H9 (cell line): ENCODE results near the gene CCL16. TPM values are rescaled to one million over a fixed set of nuclear protein-coding genes. Genes with fewer than 3 reads are reported as not detected.

Experiments
- DNase-seq: peaks from one replicate; pipeline ENCODE4 v3.0.0-alpha.2; 2017
- H2AFZ ChIP-seq: one replicate; pipeline ENCODE4 v1.6.1; 2013; ENCODE audit warnings: mild to moderate bottlenecking, low read length, control low read depth, moderate library complexity
- H2AK5ac ChIP-seq: 2 replicates; pipeline ENCODE4 v1.6.1; 2013; ENCODE audit warnings: low read length, control low read depth, mixed read lengths; ENCODE audit not compliant: insufficient read length
- H2BK120ac ChIP-seq: one replicate; pipeline ENCODE4 v1.6.1; 2013; ENCODE audit warnings: low read depth, mild to moderate bottlenecking, low read length, control low read depth, inconsistent platforms; ENCODE audit not compliant: poor library complexity, severe bottlenecking
- H2BK12ac ChIP-seq: 2 replicates; pipeline ENCODE4 v1.6.1; 2013; ENCODE audit warnings: low read length, control low read depth, mixed read lengths, low read depth; ENCODE audit not compliant: insufficient read length
- H2BK15ac ChIP-seq: 2 replicates; pipeline ENCODE4 v1.6.1; 2013; ENCODE audit warnings: low read depth, low read length, control low read depth
- H2BK20ac ChIP-seq: one replicate; pipeline ENCODE4 v1.6.1; 2013; ENCODE audit warnings: low read depth, mild to moderate bottlenecking, low read length, control low read depth, inconsistent platforms; ENCODE audit not compliant: poor library complexity, severe bottlenecking
- H2BK5ac ChIP-seq: 2 replicates; pipeline ENCODE4 v1.6.1; 2013; ENCODE audit warnings: low read length, control low read depth, mixed read lengths; ENCODE audit not compliant: insufficient read length
- H3K14ac ChIP-seq: 2 replicates; pipeline ENCODE4 v1.6.1; 2013; ENCODE audit warnings: low read length, control low read depth; ENCODE audit not compliant: insufficient read depth
- H3K18ac ChIP-seq: 2 replicates; pipeline ENCODE4 v1.6.1; 2013; ENCODE audit warnings: low read depth, mild to moderate bottlenecking, mixed read lengths, low read length, control low read depth; ENCODE audit not compliant: insufficient read length
- H3K23ac ChIP-seq: 2 replicates; pipeline ENCODE4 v1.6.1; 2013; ENCODE audit warnings: low read length, control low read depth, mixed read lengths, low read depth; ENCODE audit not compliant: insufficient read length
- H3K23me2 ChIP-seq: 2 replicates; pipeline ENCODE4 v1.6.1; 2013; ENCODE audit warnings: low read depth, mild to moderate bottlenecking, mixed read lengths, low read length, control low read depth; ENCODE audit not compliant: insufficient read length, poor library complexity, severe bottlenecking
- H3K27ac ChIP-seq: 2 replicates; pipeline ENCODE4 v1.5.1; 2013; ENCODE audit warnings: low read length, control low read depth, mixed read lengths, low read depth; ENCODE audit not compliant: insufficient read length
- H3K27me3 ChIP-seq: 2 replicates; pipeline ENCODE4 v1.6.1; 2013; ENCODE audit warnings: low read length, control low read depth, inconsistent platforms; ENCODE audit not compliant: insufficient read depth
- H3K4ac ChIP-seq: 2 replicates; pipeline ENCODE4 v1.6.1; 2013; ENCODE audit warnings: low read depth, mild to moderate bottlenecking, control low read depth, inconsistent platforms, low read length, moderate library complexity
- H3K4me1 ChIP-seq: 2 replicates; pipeline ENCODE4 v1.6.1; 2013; ENCODE audit warnings: low read length, control low read depth, inconsistent platforms; ENCODE audit not compliant: insufficient read depth
- H3K4me2 ChIP-seq: 2 replicates; pipeline ENCODE4 v1.6.1; 2013; ENCODE audit warnings: low read length, control low read depth, mixed read lengths; ENCODE audit not compliant: insufficient read length, insufficient read depth
- H3K56ac ChIP-seq: 2 replicates; pipeline ENCODE4 v1.6.1; 2013; ENCODE audit warnings: low read depth, mild to moderate bottlenecking, mixed read lengths, low read length, control low read depth; ENCODE audit not compliant: insufficient read length
- H3K79me1 ChIP-seq: 2 replicates; pipeline ENCODE4 v1.6.1; 2013; ENCODE audit warnings: low read depth, mild to moderate bottlenecking, moderate library complexity, low read length, control low read depth, inconsistent platforms; ENCODE audit not compliant: insufficient read depth, poor library complexity, severe bottlenecking
- H3K79me2 ChIP-seq: 2 replicates; pipeline ENCODE4 v1.6.1; 2013; ENCODE audit warnings: low read length, control low read depth, inconsistent platforms; ENCODE audit not compliant: insufficient read depth
- H3K9ac ChIP-seq: 2 replicates; pipeline ENCODE4 v1.6.1; 2013; ENCODE audit warnings: low read length, control low read depth, mixed read lengths; ENCODE audit not compliant: insufficient read length; ENCODE audit errors: extremely low read depth
- H3K9me3 ChIP-seq: one replicate; pipeline ENCODE4 v1.6.1; 2013; ENCODE audit warnings: low read depth, low read length, inconsistent platforms; ENCODE audit not compliant: control insufficient read depth
- H3T11ph ChIP-seq: one replicate; pipeline ENCODE4 v1.6.1; 2013; ENCODE audit warnings: mild to moderate bottlenecking, low read length, control low read depth, inconsistent platforms
- H4K20me1 ChIP-seq: one replicate; pipeline ENCODE4 v1.6.1; 2013; ENCODE audit not compliant: control insufficient read depth, insufficient read length, insufficient read depth
- H4K5ac ChIP-seq: 2 replicates; pipeline ENCODE4 v1.6.1; 2013; ENCODE audit warnings: low read depth, mild to moderate bottlenecking, mixed read lengths, low read length, control low read depth; ENCODE audit not compliant: insufficient read length
- H4K8ac ChIP-seq: replicated peaks from 2 replicates; pipeline ENCODE4 v1.6.1; 2013; ENCODE audit warnings: low read length, control low read depth, mixed read lengths, low read depth; ENCODE audit not compliant: insufficient read length
- H4K91ac ChIP-seq: 2 replicates; pipeline ENCODE4 v1.6.1; 2013; ENCODE audit warnings: low read depth, mild to moderate bottlenecking, moderate library complexity, mixed read lengths, low read length, control low read depth; ENCODE audit not compliant: insufficient read length
- H3K27ac Mint-ChIP-seq, 3 experiments: 2 replicates in 2 of 3; 3 replicates in 1 of 3; pipeline ENCODE4 v1.8.0; 2020 to 2021; ENCODE audit warnings: mixed read lengths in 3 of 3, mild to moderate bottlenecking in 1 of 3, moderate library complexity in 1 of 3
- H3K27me3 Mint-ChIP-seq: 2 replicates; pipeline ENCODE4 v1.8.0; 2021; ENCODE audit warnings: low read depth, mild to moderate bottlenecking, moderate library complexity, mixed read lengths
- H3K36me3 Mint-ChIP-seq, 3 experiments: 2 replicates in 2 of 3; 3 replicates in 1 of 3; pipeline ENCODE4 v1.8.0; 2020 to 2021; ENCODE audit warnings: low read depth in 3 of 3, mixed read lengths in 3 of 3; ENCODE audit not compliant: insufficient read depth in 1 of 3
- H3K4me1 Mint-ChIP-seq, 2 experiments: 2 replicates each; pipeline ENCODE4 v1.8.0; 2020; ENCODE audit warnings: mixed read lengths in 2 of 2
- H3K4me3 Mint-ChIP-seq, 2 experiments: 2 replicates in 1 of 2; 3 replicates in 1 of 2; pipeline ENCODE4 v1.8.0; 2020 to 2021; ENCODE audit warnings: mild to moderate bottlenecking in 2 of 2, mixed read lengths in 2 of 2, moderate library complexity in 1 of 2
- H3K9me3 Mint-ChIP-seq, 2 experiments: 2 replicates in 1 of 2; 3 replicates in 1 of 2; pipeline ENCODE4 v1.8.0; 2020; ENCODE audit warnings: mild to moderate bottlenecking in 2 of 2, mixed read lengths in 2 of 2, moderate library complexity in 1 of 2
- total RNA-seq: library from RNA; stranded (reverse); gene quantifications from 2 replicates; pipeline ENCODE4 v1.2.1, GENCODE V29; 2021
- TF ChIP-seq, protein P1 (sequence below): fragments of 200-600 bp; sonication (generic); conservative IDR thresholded peaks from 3 replicates; pipeline ENCODE4 v1.8.0; 2021; ENCODE audit warnings: antibody characterized with exemption, mild to moderate bottlenecking

The CCL16 gene
- total RNA-seq, 1 experiment from 2014 or later: not detected

DNA sequence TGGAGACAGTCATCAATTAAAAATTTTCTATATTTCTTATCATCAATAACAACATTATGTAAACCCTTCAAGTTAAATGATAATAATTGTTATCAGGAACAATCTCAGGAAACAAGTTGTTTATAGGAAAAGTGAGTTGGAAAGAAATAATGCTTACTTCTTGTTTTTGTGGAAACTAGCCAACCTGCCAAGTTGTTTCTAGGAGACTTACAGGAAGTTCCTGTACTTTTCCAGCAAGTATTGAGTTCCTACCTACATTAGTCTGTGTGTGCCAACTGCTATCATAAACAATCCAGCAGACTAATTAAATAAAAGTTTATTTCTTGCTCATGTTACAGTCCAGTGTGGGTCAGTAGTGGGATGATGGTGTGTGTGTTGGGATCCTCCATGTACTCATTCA lies 6.9 kb upstream of the CCL16 start:
- Histone ChIP-seq H2BK12ac (no peak overlapping the region), H3K79me2 (no peaks in the 10 kb centered on the region), H2AFZ (no peak overlapping the region), H4K5ac (no peak overlapping the region), H3K4ac (no peak overlapping the region), H2BK15ac (no peak overlapping the region), H3K14ac (no peak overlapping the region), H2BK5ac (no peak overlapping the region), H3K4me1 (no peaks in the 10 kb centered on the region), H3K23ac (no peak overlapping the region), H4K20me1 (no peaks in the 10 kb centered on the region), H3K79me1 (no peaks in the 10 kb centered on the region), H2BK20ac (no peak overlapping the region), H3K4me2 (no peak overlapping the region), H3K9ac (no peak overlapping the region), H2BK120ac (no peak overlapping the region), H3K9me3 (no peaks in the 10 kb centered on the region), H2AK5ac (no peak overlapping the region), H3T11ph (no peak overlapping the region), H3K27ac (no peak overlapping the region), H3K23me2 (no peaks in the 10 kb centered on the region), H4K8ac (no peak overlapping the region), H4K91ac (no peak overlapping the region), H3K18ac (no peak overlapping the region), H3K27me3 (no peaks in the 10 kb centered on the region), H3K56ac (no peak overlapping the region)
- H3K4me1 Mint-ChIP-seq: no peaks in the 10 kb centered on the region
- DNase-seq: no peak
- TF ChIP-seq, protein P1, sequence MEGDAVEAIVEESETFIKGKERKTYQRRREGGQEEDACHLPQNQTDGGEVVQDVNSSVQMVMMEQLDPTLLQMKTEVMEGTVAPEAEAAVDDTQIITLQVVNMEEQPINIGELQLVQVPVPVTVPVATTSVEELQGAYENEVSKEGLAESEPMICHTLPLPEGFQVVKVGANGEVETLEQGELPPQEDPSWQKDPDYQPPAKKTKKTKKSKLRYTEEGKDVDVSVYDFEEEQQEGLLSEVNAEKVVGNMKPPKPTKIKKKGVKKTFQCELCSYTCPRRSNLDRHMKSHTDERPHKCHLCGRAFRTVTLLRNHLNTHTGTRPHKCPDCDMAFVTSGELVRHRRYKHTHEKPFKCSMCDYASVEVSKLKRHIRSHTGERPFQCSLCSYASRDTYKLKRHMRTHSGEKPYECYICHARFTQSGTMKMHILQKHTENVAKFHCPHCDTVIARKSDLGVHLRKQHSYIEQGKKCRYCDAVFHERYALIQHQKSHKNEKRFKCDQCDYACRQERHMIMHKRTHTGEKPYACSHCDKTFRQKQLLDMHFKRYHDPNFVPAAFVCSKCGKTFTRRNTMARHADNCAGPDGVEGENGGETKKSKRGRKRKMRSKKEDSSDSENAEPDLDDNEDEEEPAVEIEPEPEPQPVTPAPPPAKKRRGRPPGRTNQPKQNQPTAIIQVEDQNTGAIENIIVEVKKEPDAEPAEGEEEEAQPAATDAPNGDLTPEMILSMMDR: no peak
- H3K4me3 Mint-ChIP-seq: no peak overlapping the region
- no peak overlapping the region for H3K27ac Mint-ChIP-seq
- peaks cover 2 to 4% of the 10 kb centered on the region in 2 experiments; a peak in 2 of 5 replicates for H3K9me3 Mint-ChIP-seq
- H3K27me3 Mint-ChIP-seq: peaks cover 5% of the 10 kb centered on the region
- peaks cover 0 to 2% (median 0%) of the 10 kb centered on the region in 3 experiments; a peak in 2 of 7 replicates for H3K36me3 Mint-ChIP-seq
